SK-N-SH treated with all-trans-retinoic acid at 6 μM for 48 hours (cell line): ENCODE measurements around the gene PLEKHA4.

Experiments
- CSDC2 ChIP-seq: fragments of 250-450 bp; sonication (Bioruptor Pico); IDR thresholded peaks from 2 replicates; pipeline ENCODE4 v1.5.0; 2020; ENCODE audit warnings: mild to moderate bottlenecking, moderate library complexity
- ESRRG ChIP-seq: fragments of 250-450 bp; sonication (Bioruptor Pico); IDR thresholded peaks from 2 replicates; pipeline ENCODE4 v1.6.1; 2021; ENCODE audit warnings: mild to moderate bottlenecking
- GLIS3 ChIP-seq: fragments of 250-450 bp; sonication (Bioruptor Pico); IDR thresholded peaks from 2 replicates; pipeline ENCODE4 v1.5.0; 2020; ENCODE audit warnings: mild to moderate bottlenecking, moderate library complexity
- RARB ChIP-seq: fragments of 250-450 bp; sonication (Bioruptor Pico); IDR thresholded peaks from 2 replicates; pipeline ENCODE4 v1.8.0; 2021; ENCODE audit warnings: mild to moderate bottlenecking, moderate library complexity
- SNAI2 ChIP-seq: fragments of 250-450 bp; sonication (Bioruptor Pico); IDR thresholded peaks from 2 replicates; pipeline ENCODE4 v1.5.0; 2020; ENCODE audit warnings: mild to moderate bottlenecking, moderate library complexity
- ZC3H10 ChIP-seq: fragments of 250-450 bp; sonication (Bioruptor Pico); IDR thresholded peaks from 2 replicates; pipeline ENCODE4 v1.5.1; 2021; ENCODE audit warnings: mild to moderate bottlenecking, moderate library complexity
- ZFP3 ChIP-seq: fragments of 250-450 bp; sonication (Bioruptor Pico); IDR thresholded peaks from 2 replicates; pipeline ENCODE4 v1.5.0; 2020; ENCODE audit warnings: mild to moderate bottlenecking, moderate library complexity
- ZNF565 ChIP-seq: fragments of 450-650 bp; formaldehyde crosslinking; conservative IDR thresholded peaks from 2 replicates; pipeline ENCODE4 v1.5.0; 2020; ENCODE audit warnings: low read depth, mild to moderate bottlenecking, moderate library complexity
- ZNF70 ChIP-seq: fragments of 450-650 bp; formaldehyde crosslinking; IDR thresholded peaks from 2 replicates; pipeline ENCODE4 v1.5.0; 2020; ENCODE audit warnings: mild to moderate bottlenecking, moderate library complexity
- TF ChIP-seq, protein P1 (sequence below): fragments of 250-450 bp; sonication (Bioruptor Pico); IDR thresholded peaks from 2 replicates; pipeline ENCODE4 v1.8.0; 2020; ENCODE audit warnings: mild to moderate bottlenecking, moderate library complexity, borderline replicate concordance
- TF ChIP-seq, protein P2 (sequence below): fragments of 250-450 bp; sonication (Bioruptor Pico); IDR thresholded peaks from 2 replicates; pipeline ENCODE4 v1.5.1; 2020; ENCODE audit warnings: low read depth, mild to moderate bottlenecking, moderate library complexity
- TF ChIP-seq, protein P3 (sequence below): fragments of 250-450 bp; sonication (Bioruptor Pico); IDR thresholded peaks from 2 replicates; pipeline ENCODE4 v1.5.1; 2021; ENCODE audit warnings: mild to moderate bottlenecking, moderate library complexity
- TF ChIP-seq, protein P4 (sequence below): fragments of 250-450 bp; sonication (Bioruptor Pico); IDR thresholded peaks from 2 replicates; pipeline ENCODE4 v1.5.0; 2020; ENCODE audit warnings: mild to moderate bottlenecking, moderate library complexity

DNA sequence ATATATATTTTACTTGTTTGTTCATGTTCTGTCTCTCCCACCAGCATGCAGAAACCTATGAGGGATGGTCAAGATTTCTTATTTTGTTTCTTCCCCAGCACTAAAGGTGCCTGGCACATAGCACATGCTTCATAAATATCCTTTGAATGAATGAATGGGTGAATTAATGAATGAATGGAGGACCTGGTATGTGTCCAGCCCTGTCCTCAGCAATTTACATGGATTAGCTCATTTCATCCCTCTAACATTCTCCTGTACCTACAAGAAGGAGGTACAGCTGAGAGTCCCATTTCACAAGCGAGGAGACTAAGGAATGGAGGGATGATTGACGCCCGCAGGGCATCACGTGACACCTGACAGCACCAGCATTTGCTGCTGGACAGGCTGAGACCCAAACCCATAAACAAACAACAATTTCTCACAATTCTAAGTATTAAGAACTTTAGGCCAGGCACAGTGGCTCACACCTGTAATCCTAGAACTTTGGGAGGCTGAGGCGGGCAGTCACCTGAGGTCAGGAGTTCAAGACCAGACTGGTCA, 50.8 kb downstream of the PLEKHA4 start:
- TF ChIP-seq CSDC2 (CRISPR knock-in tag) (no peak), SNAI2 (CRISPR knock-in tag) (no peak), ZNF70 (CRISPR knock-in tag) (no peak), GLIS3 (CRISPR knock-in tag) (no peak), ESRRG (CRISPR knock-in tag) (no peak), ZC3H10 (CRISPR knock-in tag) (no peak), ZNF565 (CRISPR knock-in tag) (no peak), ZFP3 (no peak), RARB (no peak)
- TF ChIP-seq, protein P1, sequence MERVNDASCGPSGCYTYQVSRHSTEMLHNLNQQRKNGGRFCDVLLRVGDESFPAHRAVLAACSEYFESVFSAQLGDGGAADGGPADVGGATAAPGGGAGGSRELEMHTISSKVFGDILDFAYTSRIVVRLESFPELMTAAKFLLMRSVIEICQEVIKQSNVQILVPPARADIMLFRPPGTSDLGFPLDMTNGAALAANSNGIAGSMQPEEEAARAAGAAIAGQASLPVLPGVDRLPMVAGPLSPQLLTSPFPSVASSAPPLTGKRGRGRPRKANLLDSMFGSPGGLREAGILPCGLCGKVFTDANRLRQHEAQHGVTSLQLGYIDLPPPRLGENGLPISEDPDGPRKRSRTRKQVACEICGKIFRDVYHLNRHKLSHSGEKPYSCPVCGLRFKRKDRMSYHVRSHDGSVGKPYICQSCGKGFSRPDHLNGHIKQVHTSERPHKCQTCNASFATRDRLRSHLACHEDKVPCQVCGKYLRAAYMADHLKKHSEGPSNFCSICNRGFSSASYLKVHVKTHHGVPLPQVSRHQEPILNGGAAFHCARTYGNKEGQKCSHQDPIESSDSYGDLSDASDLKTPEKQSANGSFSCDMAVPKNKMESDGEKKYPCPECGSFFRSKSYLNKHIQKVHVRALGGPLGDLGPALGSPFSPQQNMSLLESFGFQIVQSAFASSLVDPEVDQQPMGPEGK (CRISPR knock-in tag): no peak
- TF ChIP-seq, protein P2, sequence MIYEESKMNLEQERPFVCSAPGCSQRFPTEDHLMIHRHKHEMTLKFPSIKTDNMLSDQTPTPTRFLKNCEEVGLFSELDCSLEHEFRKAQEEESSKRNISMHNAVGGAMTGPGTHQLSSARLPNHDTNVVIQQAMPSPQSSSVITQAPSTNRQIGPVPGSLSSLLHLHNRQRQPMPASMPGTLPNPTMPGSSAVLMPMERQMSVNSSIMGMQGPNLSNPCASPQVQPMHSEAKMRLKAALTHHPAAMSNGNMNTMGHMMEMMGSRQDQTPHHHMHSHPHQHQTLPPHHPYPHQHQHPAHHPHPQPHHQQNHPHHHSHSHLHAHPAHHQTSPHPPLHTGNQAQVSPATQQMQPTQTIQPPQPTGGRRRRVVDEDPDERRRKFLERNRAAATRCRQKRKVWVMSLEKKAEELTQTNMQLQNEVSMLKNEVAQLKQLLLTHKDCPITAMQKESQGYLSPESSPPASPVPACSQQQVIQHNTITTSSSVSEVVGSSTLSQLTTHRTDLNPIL: no peak
- TF ChIP-seq, protein P3, sequence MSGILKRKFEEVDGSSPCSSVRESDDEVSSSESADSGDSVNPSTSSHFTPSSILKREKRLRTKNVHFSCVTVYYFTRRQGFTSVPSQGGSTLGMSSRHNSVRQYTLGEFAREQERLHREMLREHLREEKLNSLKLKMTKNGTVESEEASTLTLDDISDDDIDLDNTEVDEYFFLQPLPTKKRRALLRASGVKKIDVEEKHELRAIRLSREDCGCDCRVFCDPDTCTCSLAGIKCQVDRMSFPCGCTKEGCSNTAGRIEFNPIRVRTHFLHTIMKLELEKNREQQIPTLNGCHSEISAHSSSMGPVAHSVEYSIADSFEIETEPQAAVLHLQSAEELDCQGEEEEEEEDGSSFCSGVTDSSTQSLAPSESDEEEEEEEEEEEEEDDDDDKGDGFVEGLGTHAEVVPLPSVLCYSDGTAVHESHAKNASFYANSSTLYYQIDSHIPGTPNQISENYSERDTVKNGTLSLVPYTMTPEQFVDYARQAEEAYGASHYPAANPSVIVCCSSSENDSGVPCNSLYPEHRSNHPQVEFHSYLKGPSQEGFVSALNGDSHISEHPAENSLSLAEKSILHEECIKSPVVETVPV (CRISPR knock-in tag): no peak
- TF ChIP-seq, protein P4, sequence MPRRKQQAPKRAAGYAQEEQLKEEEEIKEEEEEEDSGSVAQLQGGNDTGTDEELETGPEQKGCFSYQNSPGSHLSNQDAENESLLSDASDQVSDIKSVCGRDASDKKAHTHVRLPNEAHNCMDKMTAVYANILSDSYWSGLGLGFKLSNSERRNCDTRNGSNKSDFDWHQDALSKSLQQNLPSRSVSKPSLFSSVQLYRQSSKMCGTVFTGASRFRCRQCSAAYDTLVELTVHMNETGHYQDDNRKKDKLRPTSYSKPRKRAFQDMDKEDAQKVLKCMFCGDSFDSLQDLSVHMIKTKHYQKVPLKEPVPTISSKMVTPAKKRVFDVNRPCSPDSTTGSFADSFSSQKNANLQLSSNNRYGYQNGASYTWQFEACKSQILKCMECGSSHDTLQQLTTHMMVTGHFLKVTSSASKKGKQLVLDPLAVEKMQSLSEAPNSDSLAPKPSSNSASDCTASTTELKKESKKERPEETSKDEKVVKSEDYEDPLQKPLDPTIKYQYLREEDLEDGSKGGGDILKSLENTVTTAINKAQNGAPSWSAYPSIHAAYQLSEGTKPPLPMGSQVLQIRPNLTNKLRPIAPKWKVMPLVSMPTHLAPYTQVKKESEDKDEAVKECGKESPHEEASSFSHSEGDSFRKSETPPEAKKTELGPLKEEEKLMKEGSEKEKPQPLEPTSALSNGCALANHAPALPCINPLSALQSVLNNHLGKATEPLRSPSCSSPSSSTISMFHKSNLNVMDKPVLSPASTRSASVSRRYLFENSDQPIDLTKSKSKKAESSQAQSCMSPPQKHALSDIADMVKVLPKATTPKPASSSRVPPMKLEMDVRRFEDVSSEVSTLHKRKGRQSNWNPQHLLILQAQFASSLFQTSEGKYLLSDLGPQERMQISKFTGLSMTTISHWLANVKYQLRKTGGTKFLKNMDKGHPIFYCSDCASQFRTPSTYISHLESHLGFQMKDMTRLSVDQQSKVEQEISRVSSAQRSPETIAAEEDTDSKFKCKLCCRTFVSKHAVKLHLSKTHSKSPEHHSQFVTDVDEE (CRISPR knock-in tag): no peak
